GM18951 (cell line): ENCODE data around the gene TTC36.

Experiments used
- POLR2A ChIP-seq: IDR thresholded peaks from 4 replicates; pipeline ENCODE4 v1.6.1; 2011; ENCODE audit warnings: mild to moderate bottlenecking; ENCODE audit not compliant: insufficient read length, insufficient read depth; ENCODE audit errors: extremely low read depth
- in situ Hi-C: fragments of 300-500 bp; cut with MboI; formaldehyde crosslinking; loops from one replicate; pipeline ENCODE4 v1.12.0; 2022; ENCODE audit warnings: low sequenced_read_pairs, mixed read lengths, inconsistent platforms; ENCODE audit not compliant: unreplicated experiment

Gene TTC36, protein sequence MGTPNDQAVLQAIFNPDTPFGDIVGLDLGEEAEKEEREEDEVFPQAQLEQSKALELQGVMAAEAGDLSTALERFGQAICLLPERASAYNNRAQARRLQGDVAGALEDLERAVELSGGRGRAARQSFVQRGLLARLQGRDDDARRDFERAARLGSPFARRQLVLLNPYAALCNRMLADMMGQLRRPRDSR

DNA sequence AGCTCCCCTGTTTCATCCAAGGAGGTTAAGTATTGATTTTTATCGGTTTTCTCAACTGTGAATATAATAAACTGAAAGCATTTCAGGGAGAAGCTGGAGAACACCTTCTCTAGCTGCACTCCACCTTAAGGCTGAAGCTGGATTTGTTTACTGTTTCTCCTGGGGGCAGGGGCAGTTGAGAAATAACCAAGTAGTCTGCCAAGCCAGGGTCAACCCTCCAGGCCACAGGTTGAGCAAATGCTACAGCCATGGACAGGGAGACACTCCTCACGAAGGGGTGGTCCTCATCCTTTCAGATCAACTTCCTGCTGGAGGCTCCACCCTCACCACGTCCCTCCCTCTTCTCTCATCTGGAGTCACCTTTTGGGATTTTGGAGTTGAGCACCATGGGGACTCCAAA is at the start of gene TTC36:
TSS of gene TTC36 (plus strand) at position 366 of the 400 bp plus-strand sequence. CDS start at position 387, 21 bp downstream.
- in situ Hi-C loops = no loop called here
- no peak for TF ChIP-seq POLR2A

DNA sequence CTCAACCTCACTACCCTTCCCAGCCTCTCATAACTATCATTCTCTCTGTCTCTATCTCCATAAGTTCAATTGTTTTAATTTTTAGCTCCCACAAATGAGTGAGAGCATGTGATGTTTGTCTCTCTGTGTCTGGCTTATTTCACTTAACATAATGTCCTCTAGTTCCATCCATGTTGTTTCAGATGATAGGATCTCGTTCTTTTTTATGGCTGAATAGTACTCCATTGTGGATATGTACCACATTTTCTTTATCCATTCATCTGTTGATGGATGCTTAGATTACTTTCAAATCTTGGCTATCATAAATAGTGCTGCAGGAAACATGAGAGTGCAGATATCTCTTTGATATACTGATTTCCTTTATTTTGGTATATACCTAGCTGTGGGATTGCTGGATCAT is 46.0 kb upstream of the TTC36 start:
- in situ Hi-C loops = loop anchor here (10.0 kb wide), 1 partner anchor 86 kb away; no protein-coding TSS in a partner anchor

DNA sequence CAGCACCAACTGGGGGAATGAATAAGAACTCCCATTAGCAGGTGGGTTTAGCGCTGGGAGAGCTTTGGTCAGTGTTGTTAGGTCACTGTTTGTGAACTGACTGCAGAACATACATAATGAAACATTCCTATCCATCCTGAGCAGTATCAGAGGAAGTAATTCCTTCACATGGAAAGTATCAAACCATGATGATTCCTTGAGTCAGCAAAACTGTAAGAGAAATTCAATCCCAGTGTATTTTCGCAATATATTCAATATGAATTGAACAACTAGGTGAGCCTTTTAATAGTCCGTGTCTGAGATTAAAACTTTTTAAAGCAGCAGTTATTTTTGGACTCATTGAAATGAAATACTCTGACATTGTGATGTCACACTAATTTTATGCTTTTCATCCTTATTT is 42.9 kb upstream of the TTC36 start:
- no peak for TF ChIP-seq POLR2A
- in situ Hi-C loops = loop anchor here (10.0 kb wide), 1 partner anchor 90 kb away; no protein-coding TSS in a partner anchor

GRCh38 chr11:118485273-118485672 is 42.0 kb upstream of the TTC36 start:
- no peak for TF ChIP-seq POLR2A
- in situ Hi-C loops = loop anchor here (10.0 kb wide), 1 partner anchor 90 kb away; no protein-coding TSS in a partner anchor

GRCh38 chr11:118488480-118489109 is 38.7 kb upstream of the TTC36 start:
- TF ChIP-seq POLR2A = no peak
- in situ Hi-C loops = loop anchor here (10.0 kb wide), 1 partner anchor 94 kb away; no protein-coding TSS in a partner anchor

DNA sequence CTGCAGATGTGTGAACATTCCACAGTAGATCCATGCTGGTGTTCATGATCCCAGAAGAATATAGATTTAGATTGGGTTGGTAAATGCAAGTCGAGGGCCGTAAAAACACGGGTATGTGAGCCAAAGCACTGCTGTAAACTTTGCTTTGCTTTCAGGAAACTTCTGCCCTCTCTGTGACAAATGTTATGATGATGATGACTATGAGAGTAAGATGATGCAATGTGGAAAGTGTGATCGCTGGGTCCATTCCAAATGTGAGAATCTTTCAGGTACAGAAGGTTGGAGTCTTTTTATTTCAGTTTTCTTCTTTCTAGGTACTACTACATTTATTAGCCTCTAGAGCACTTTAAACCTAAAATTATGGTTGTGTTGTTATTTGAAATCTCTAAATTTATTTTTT is 36.2 kb upstream of the TTC36 start:
- in situ Hi-C loops = no loop called here
- no peak for TF ChIP-seq POLR2A

- no peak for TF ChIP-seq POLR2A
- in situ Hi-C loops = no loop called here
Measured at GRCh38 chr11:118497831-118498230, 29.4 kb upstream of the TTC36 start.

DNA sequence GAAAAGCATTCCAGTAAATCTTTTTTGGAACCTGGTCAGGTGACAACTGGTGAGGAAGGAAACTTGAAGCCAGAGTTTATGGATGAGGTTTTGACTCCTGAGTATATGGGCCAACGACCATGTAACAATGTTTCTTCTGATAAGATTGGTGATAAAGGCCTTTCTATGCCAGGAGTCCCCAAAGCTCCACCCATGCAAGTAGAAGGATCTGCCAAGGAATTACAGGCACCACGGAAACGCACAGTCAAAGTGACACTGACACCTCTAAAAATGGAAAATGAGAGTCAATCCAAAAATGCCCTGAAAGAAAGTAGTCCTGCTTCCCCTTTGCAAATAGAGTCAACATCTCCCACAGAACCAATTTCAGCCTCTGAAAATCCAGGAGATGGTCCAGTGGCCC is 24.1 kb upstream of the TTC36 start:
- in situ Hi-C loops = no loop called here
- TF ChIP-seq POLR2A = no peak

DNA sequence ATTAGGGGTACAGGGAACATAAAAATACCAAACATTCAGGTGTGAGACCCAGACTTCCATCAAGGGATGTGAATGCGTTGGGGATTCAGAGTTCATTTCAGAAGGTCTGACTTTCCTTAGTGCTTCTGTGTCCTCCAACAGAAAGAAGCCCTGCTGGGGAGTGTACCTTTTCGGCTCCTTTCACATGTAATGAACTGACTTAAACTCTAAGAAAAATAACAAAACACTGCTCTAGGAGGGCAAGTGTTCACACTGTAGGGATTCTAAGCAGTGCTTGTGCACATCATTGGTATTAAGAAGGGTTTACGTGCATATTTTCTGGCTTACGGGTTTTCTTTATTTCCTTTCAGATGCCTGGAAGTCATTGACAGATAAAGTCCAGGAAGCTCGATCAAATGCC is 15.7 kb upstream of the TTC36 start:
- TF ChIP-seq POLR2A = no peak
- in situ Hi-C loops = no loop called here

- in situ Hi-C loops = no loop called here
Measured at GRCh38 chr11:118514103-118514502, 13.2 kb upstream of the TTC36 start.

DNA sequence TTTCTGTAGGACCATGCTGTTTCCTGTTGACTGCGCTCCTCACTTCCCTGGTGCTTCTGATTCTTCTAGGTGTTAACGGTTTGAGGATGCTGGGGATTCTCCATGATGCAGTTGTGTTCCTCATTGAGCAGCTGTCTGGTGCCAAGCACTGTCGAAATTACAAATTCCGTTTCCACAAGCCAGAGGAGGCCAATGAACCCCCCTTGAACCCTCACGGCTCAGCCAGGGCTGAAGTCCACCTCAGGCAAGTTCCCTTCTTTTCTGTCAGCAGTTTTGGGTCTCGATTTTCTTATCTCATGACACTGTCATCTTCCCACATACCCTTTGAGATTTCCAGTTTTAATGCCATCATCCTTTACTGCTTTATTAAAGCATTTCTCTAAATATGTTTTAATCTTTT is 7.7 kb upstream of the TTC36 start:
- TF ChIP-seq POLR2A = no peak

More at GRCh38 chr11:118514103-118514502, 13.2 kb upstream of the TTC36 start:
- TF ChIP-seq POLR2A = no peak

DNA sequence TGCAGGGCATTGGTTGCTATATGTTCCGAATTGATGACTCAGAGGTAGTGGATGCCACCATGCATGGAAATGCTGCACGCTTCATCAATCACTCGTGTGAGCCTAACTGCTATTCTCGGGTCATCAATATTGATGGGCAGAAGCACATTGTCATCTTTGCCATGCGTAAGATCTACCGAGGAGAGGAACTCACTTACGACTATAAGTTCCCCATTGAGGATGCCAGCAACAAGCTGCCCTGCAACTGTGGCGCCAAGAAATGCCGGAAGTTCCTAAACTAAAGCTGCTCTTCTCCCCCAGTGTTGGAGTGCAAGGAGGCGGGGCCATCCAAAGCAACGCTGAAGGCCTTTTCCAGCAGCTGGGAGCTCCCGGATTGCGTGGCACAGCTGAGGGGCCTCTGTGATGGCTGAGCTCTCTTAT is 5.4 kb upstream of the TTC36 start:
- no peak for TF ChIP-seq POLR2A
- in situ Hi-C loops = no loop called here

More for the DNA sequence above, 7.7 kb upstream of the TTC36 start:
- in situ Hi-C loops = no loop called here

GRCh38 chr11:118522571-118523072 is 4.7 kb upstream of the TTC36 start:
- no peak for TF ChIP-seq POLR2A
- in situ Hi-C loops = no loop called here

DNA sequence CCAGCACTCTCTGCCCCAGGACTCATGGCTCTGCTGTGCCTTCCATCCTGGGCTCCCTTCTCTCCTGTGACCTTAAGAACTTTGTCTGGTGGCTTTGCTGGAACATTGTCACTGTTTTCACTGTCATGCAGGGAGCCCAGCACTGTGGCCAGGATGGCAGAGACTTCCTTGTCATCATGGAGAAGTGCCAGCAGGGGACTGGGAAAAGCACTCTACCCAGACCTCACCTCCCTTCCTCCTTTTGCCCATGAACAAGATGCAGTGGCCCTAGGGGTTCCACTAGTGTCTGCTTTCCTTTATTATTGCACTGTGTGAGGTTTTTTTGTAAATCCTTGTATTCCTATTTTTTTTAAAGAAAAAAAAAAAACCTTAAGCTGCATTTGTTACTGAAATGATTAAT is 2.9 kb upstream of the TTC36 start:
- no peak for TF ChIP-seq POLR2A
- in situ Hi-C loops = no loop called here
